Activated T-cell treated with anti-CD3 and anti-CD28 coated beads, Interleukin-2, amount 50 U/mL, for 72 hours (primary cell): ENCODE measurements around the gene ZNF70. TPM values are rescaled to one million over a fixed set of nuclear protein-coding genes. Genes with fewer than 3 reads are reported as not detected.
A peak's percentile ranks its signal among the peaks of the same experiment; 100 is the strongest.
"Not testable (repeated sequence)": the region's sequence is repeated elsewhere in the genome, so short reads cannot be mapped to it uniquely, and the experiment has no call there.

ENCODE experiments used
- ATAC-seq, 2 donors: fragments of 150-1000 bp; cut with Tn5 transposase; replicated peaks in 1 of 2; 2 replicates each; pipeline ENCODE4 v1.10.0; 2021; ENCODE audit warnings: moderate library complexity in 2 of 2, mild to moderate bottlenecking in 1 of 2
- DNase-seq, 2 donors: peaks; one replicate each; pipeline ENCODE4 v3.0.0; 2021 to 2022; ENCODE audit warnings: mixed read lengths in 1 of 2
- H3K27ac Mint-ChIP-seq: one replicate; pipeline ENCODE4 v1.8.0; 2022; ENCODE audit warnings: mild to moderate bottlenecking, moderate library complexity, mixed read lengths
- H3K27me3 Mint-ChIP-seq: one replicate; pipeline ENCODE4 v1.8.0; 2022; ENCODE audit warnings: low read depth, mixed read lengths
- H3K36me3 Mint-ChIP-seq, 2 donors: one replicate each; pipeline ENCODE4 v1.8.0; 2022; ENCODE audit warnings: mixed read lengths in 2 of 2, mild to moderate bottlenecking in 1 of 2; ENCODE audit not compliant: insufficient read depth in 2 of 2
- H3K4me1 Mint-ChIP-seq: one replicate; pipeline ENCODE4 v1.8.0; 2022; ENCODE audit warnings: low read depth, mixed read lengths
- H3K4me3 Mint-ChIP-seq, 2 donors: one replicate each; pipeline ENCODE4 v1.8.0; 2022; ENCODE audit warnings: mild to moderate bottlenecking in 2 of 2, mixed read lengths in 2 of 2, moderate library complexity in 2 of 2
- H3K9me3 Mint-ChIP-seq, 2 donors: one replicate each; pipeline ENCODE4 v1.8.0; 2022; ENCODE audit warnings: mixed read lengths in 2 of 2
- total RNA-seq, 2 donors: library from RNA; stranded (reverse); gene quantifications; one replicate each; pipeline ENCODE4 v1.2.3, GENCODE V29; 2022

The ZNF70 gene
- total RNA-seq, 2 donors from 2014 or later: 1.6 to 1.8 TPM

- Mint-ChIP-seq H3K27me3 (no peaks in the 10 kb centered on the region), H3K4me3 (no peak overlapping the region), H3K36me3 (peaks cover 13 to 14% of the 10 kb centered on the region in 2 donors), H3K9me3 (no peaks in the 10 kb centered on the region), H3K4me1 (peaks cover under 1% of the 10 kb centered on the region), H3K27ac (no peak overlapping the region)
- ATAC-seq (no peak), DNase-seq (no peak)
Measured at GRCh38 chr22:23744485-23744884, 6.4 kb downstream of the ZNF70 start.

- no peaks in the 10 kb centered on the region for H3K27me3 Mint-ChIP-seq
- H3K27ac Mint-ChIP-seq: no peak overlapping the region
- H3K9me3 Mint-ChIP-seq: no peaks in the 10 kb centered on the region
- H3K36me3 Mint-ChIP-seq: peaks cover 13 to 14% of the 10 kb centered on the region in 2 donors
- DNase-seq (no peak), ATAC-seq (no peak)
- H3K4me3 Mint-ChIP-seq: no peak overlapping the region
- no peaks in the 10 kb centered on the region for H3K4me1 Mint-ChIP-seq
Measured at GRCh38 chr22:23744001-23744400, 6.9 kb downstream of the ZNF70 start.

- Mint-ChIP-seq H3K27me3 (no peaks in the 10 kb centered on the region), H3K36me3 (peaks cover 13 to 14% of the 10 kb centered on the region in 2 donors), H3K9me3 (no peaks in the 10 kb centered on the region), H3K4me1 (no peaks in the 10 kb centered on the region), H3K27ac (no peak overlapping the region), H3K4me3 (no peak overlapping the region)
- ATAC-seq (no peak), DNase-seq (no peak)
Measured at GRCh38 chr22:23743303-23743705, 7.6 kb downstream of the ZNF70 start.

DNA sequence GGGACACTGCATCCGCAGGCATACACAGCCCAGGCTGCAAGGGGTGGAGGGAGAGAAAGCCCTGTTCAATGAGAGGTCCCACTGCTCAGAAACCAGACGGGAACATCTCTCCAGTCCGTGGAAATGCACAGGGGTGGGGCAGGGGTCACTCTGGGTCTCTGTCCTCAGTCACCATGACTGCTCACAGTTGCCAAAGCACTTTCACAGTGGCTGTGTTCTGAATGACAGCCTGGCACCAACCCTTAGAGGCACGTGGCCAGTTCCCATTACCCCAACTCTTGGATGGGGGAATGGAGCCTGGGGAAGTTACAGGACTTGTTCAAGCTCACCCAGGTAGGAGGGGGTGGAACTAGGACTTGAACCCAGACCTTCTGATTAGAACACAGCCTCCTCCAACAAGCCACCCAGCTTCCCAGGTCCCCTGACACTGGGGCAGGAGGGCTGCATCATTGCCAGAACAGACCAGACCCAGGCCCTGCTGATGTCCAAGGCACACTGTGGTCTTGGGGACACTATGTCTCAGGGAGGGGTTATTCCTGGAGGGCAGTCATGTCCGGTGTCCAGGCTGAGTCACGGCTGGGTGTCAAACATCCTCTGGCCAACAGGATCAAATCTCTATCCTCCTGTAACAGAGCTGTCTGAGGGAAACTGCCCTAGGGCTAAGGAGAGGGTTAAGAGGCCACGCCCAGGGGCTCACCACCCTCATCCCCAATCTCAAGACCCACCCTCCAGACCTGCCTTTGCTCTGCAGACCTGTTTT is 8.2 kb downstream of the ZNF70 start:
- H3K27me3 Mint-ChIP-seq: no peaks in the 10 kb centered on the region
- DNase-seq (no peak), ATAC-seq (no peak)
- H3K27ac Mint-ChIP-seq: no peak overlapping the region
- no peak overlapping the region for H3K4me3 Mint-ChIP-seq
- H3K9me3 Mint-ChIP-seq: no peaks in the 10 kb centered on the region
- peaks cover 13 to 14% of the 10 kb centered on the region in 2 donors for H3K36me3 Mint-ChIP-seq
- H3K4me1 Mint-ChIP-seq: no peaks in the 10 kb centered on the region

DNA sequence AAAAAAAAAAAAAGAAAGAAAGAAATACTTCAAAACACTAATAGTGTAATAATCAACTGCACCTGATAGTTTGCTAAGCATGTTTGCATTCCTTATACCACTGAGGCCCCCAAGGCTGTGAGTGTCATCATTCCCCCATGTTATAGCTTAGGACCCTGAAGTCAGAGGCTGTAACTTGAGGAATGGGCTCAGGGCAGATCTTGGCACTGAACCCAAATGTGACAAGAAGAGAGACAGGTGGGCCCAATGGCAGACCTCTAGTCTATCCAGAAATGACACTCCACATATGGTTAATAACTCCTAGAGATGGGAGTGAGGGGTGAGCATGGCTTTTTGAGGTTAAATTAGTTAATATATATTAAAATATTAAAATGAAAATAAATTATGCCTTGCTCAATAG is 13.2 kb downstream of the ZNF70 start:
- Mint-ChIP-seq H3K27me3 (no peaks in the 10 kb centered on the region), H3K27ac (no peak overlapping the region), H3K4me1 (no peaks in the 10 kb centered on the region), H3K36me3 (no peaks in the 10 kb centered on the region), H3K4me3 (no peak overlapping the region), H3K9me3 (no peaks in the 10 kb centered on the region)
- no peak for DNase-seq
- ATAC-seq: no peak

- H3K4me1 Mint-ChIP-seq, DNase-seq, H3K4me3 Mint-ChIP-seq, ATAC-seq, H3K9me3 Mint-ChIP-seq, H3K27me3 Mint-ChIP-seq, H3K36me3 Mint-ChIP-seq, H3K27ac Mint-ChIP-seq: not testable (repeated sequence)
Measured at GRCh38 chr22:23728108-23728507, 22.8 kb downstream of the ZNF70 start.

GRCh38 chr22:23722724-23723123 is 28.2 kb downstream of the ZNF70 start:
- Mint-ChIP-seq H3K27ac (no peak overlapping the region), H3K36me3 (no peaks in the 10 kb centered on the region), H3K4me1 (no peaks in the 10 kb centered on the region), H3K4me3 (no peak overlapping the region), H3K9me3 (no peaks in the 10 kb centered on the region), H3K27me3 (no peaks in the 10 kb centered on the region)
- DNase-seq (no peak), ATAC-seq (no peak)

- H3K4me1 Mint-ChIP-seq: peaks cover 5% of the 10 kb centered on the region
- H3K36me3 Mint-ChIP-seq: no peaks in the 10 kb centered on the region
- H3K27ac Mint-ChIP-seq: no peak overlapping the region
- DNase-seq: no peak
- H3K27me3 Mint-ChIP-seq: no peaks in the 10 kb centered on the region
- no peaks in the 10 kb centered on the region for H3K9me3 Mint-ChIP-seq
- ATAC-seq: no peak
- H3K4me3 Mint-ChIP-seq: no peak overlapping the region
Measured at GRCh38 chr22:23722160-23722559, 28.8 kb downstream of the ZNF70 start.

DNA sequence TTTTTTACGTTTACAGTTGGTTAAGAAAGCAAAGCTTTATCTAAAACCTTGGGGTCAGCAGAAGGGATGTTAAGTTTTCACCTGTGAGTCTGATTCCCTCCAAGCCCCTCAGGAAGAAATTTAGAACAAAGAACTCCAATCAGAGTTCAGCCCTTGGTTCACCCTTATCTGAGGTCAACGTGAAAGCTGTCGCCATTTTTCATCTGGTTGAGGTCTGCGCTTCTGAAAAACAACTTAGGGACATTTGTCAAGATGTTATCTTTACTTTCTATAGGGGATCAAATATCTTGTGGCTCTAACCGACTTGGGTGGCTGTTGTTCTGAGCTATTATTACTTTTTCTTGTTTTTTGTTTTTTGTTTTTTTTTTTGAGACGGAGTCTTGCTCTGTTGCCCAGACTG is 30.1 kb downstream of the ZNF70 start:
- Mint-ChIP-seq H3K4me1 (peaks cover 9% of the 10 kb centered on the region), H3K36me3 (no peaks in the 10 kb centered on the region), H3K4me3 (no peak overlapping the region), H3K27me3 (no peaks in the 10 kb centered on the region), H3K27ac (no peak overlapping the region), H3K9me3 (no peaks in the 10 kb centered on the region)
- ATAC-seq (no peak), DNase-seq (no peak)

GRCh38 chr22:23718371-23719165 is 32.3 kb downstream of the ZNF70 start:
- Mint-ChIP-seq H3K27ac (no peak overlapping the region), H3K36me3 (peaks cover 2 to 5% of the 10 kb centered on the region in 2 donors), H3K4me1 (peaks cover 26% of the 10 kb centered on the region), H3K27me3 (no peaks in the 10 kb centered on the region), H3K4me3 (no peak overlapping the region), H3K9me3 (no peaks in the 10 kb centered on the region)
- ATAC-seq: no peak
- DNase-seq: no peak

DNA sequence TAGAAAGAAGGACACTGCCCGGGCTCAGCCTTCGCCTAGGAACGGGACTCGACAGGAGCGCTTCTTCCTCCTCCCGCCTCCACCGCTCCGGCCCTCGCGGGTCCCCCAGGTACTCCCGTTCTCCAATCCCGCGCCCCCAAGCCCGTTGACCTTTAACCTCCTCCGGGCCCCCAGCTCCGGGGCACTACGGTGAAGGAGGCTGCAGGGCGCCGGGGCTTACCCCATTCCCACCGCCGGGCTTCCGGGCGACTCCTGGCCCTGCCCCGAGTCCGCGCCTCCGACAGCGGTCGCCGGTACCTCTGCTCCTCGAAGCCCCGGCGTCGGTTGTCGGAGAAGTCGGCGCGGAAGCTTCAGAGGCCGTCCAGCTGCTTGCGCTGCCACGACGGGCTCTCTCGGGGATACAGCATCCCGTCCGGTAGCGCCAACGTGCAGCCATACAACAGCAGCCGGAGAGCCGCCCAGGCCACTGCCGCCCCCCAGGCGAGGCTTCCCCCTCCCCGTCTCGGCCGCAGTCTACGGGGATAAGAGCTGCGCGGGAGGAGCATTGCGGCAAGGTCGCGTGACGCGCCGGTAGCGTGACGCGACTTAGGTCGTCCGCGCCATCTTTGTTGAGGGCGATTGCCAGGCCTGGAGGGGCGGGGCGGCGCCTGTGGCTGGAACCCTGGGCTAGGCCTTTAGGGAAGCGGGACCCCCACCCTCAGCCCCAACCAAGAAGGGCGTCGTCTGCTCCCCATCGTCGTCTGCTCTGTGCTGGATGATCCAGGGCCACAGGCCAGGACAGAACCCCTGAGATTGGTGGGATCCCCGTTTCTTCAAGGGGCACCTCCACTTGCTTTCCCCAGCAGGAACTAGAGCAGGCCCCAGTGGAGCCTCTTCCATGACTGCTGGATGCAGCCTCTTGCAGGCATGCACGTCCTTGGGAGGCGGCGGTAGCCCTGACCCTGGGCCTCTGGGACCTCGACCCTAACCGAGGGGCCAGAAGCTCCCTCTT is 33.8 kb downstream of the ZNF70 start:
- ATAC-seq: peak; percentile 94
- no peaks in the 10 kb centered on the region for H3K27me3 Mint-ChIP-seq
- peaks cover 26% of the 10 kb centered on the region for H3K4me1 Mint-ChIP-seq
- peak; percentile 84 to 86 for DNase-seq
- H3K27ac Mint-ChIP-seq: peak overlapping the region; percentile 7
- H3K4me3 Mint-ChIP-seq: peak overlapping the region; percentile 79 to 80
- H3K9me3 Mint-ChIP-seq: no peaks in the 10 kb centered on the region
- peaks cover 2 to 9% of the 10 kb centered on the region in 2 donors for H3K36me3 Mint-ChIP-seq

- H3K4me1 Mint-ChIP-seq: peaks cover 32% of the 10 kb centered on the region
- H3K36me3 Mint-ChIP-seq: peaks cover 2 to 10% of the 10 kb centered on the region in 2 donors
- DNase-seq: no peak
- H3K27ac Mint-ChIP-seq: no peak overlapping the region
- ATAC-seq: no peak
- H3K9me3 Mint-ChIP-seq: no peaks in the 10 kb centered on the region
- H3K27me3 Mint-ChIP-seq: no peaks in the 10 kb centered on the region
- peak overlapping the region; percentile 63 to 80 for H3K4me3 Mint-ChIP-seq
Measured at GRCh38 chr22:23715806-23716375, 35.0 kb downstream of the ZNF70 start.
